ENCODE measurements around the gene KHDC3L.

Gene KHDC3L

GRCh38 chr6:73375216-73375615 is 12.8 kb downstream of the KHDC3L start:
- TF ChIP-seq CEBPB (IDR thresholded peaks at IDR 0.05) (no peak), NFIC (IDR thresholded peaks at IDR 0.05) (no peak), USF1 (IDR thresholded peaks at IDR 0.05) (no peak)

- TF ChIP-seq CREB1 (IDR thresholded peaks at IDR 0.05; ENCODE audit: low read depth), result no peak
Observed at GRCh38 chr6:73377225-73377624, 14.8 kb downstream of the KHDC3L start.

GRCh38 chr6:73382462-73383113 is 20.1 kb downstream of the KHDC3L start:
- no peak for TF ChIP-seq EP300 (IDR thresholded peaks at IDR 0.05; ENCODE audit: borderline replicate concordance)

GRCh38 chr6:73388433-73388799 is 26.0 kb downstream of the KHDC3L start:
- no peak for TF ChIP-seq CREB1 (IDR thresholded peaks at IDR 0.05; ENCODE audit: low read depth)
- TF ChIP-seq USF1 (IDR thresholded peaks at IDR 0.05), result no peak
- no peak for TF ChIP-seq EGR1 (IDR thresholded peaks at IDR 0.05)
- no peak for TF ChIP-seq FOXM1 (IDR thresholded peaks at IDR 0.05; ENCODE audit: borderline replicate concordance, low read depth)

- TF ChIP-seq TCF12 (IDR thresholded peaks at IDR 0.05; ENCODE audit: low read depth) (peak; percentile 63; the same call in 1 of the 2 replicates), FOXM1 (IDR thresholded peaks at IDR 0.05; ENCODE audit: borderline replicate concordance, low read depth) (0 out of 2 replicates have a peak, but pooled peaks have one; percentile 24), NFIC (IDR thresholded peaks at IDR 0.05) (peak; percentile 26; the same call in 1 of the 2 replicates), CREB1 (IDR thresholded peaks at IDR 0.05; ENCODE audit: low read depth) (no peak), MAX (IDR thresholded peaks at IDR 0.05) (peak; percentile 60), TAF1 (IDR thresholded peaks at IDR 0.05; ENCODE audit: low read depth) (peak; percentile 62; the same call in 1 of the 2 replicates), YY1 (IDR thresholded peaks at IDR 0.05; ENCODE audit: low read depth) (peak; percentile 48; the same call in 1 of the 2 replicates), EGR1 (IDR thresholded peaks at IDR 0.05) (no peak), REST (IDR thresholded peaks at IDR 0.05; ENCODE audit: low read depth) (0 out of 2 replicates have a peak, but pooled peaks have one; percentile 8), USF1 (IDR thresholded peaks at IDR 0.05) (no peak), CEBPB (IDR thresholded peaks at IDR 0.05) (no peak), EP300 (IDR thresholded peaks at IDR 0.05; ENCODE audit: borderline replicate concordance) (peak; percentile 42; the same call in 1 of the 2 replicates), TEAD4 (IDR thresholded peaks at IDR 0.05) (peak; percentile 62; the same call in 1 of the 2 replicates), ZBTB7A (IDR thresholded peaks at IDR 0.05; ENCODE audit: low read depth) (no peak), RAD21 (IDR thresholded peaks at IDR 0.05; ENCODE audit: low read depth) (peak; percentile 67)
Observed at GRCh38 chr6:73388800-73389512, 26.5 kb downstream of the KHDC3L start.

- no peak for TF ChIP-seq RAD21 (IDR thresholded peaks at IDR 0.05; ENCODE audit: low read depth)
- no peak for TF ChIP-seq ZBTB7A (IDR thresholded peaks at IDR 0.05; ENCODE audit: low read depth)
- TF ChIP-seq TAF1 (IDR thresholded peaks at IDR 0.05; ENCODE audit: low read depth), result no peak
Observed at GRCh38 chr6:73389854-73390253, 27.4 kb downstream of the KHDC3L start.

- no peak for TF ChIP-seq EGR1 (IDR thresholded peaks at IDR 0.05)
- no peak for TF ChIP-seq CREB1 (IDR thresholded peaks at IDR 0.05; ENCODE audit: low read depth)
- TF ChIP-seq EP300 (IDR thresholded peaks at IDR 0.05; ENCODE audit: borderline replicate concordance), result no peak
- no peak for TF ChIP-seq RAD21 (IDR thresholded peaks at IDR 0.05; ENCODE audit: low read depth)
- TF ChIP-seq ZBTB7A (IDR thresholded peaks at IDR 0.05; ENCODE audit: low read depth), result no peak
- TF ChIP-seq CEBPB (IDR thresholded peaks at IDR 0.05), result no peak
- no peak for TF ChIP-seq TCF12 (IDR thresholded peaks at IDR 0.05; ENCODE audit: low read depth)
- no peak for TF ChIP-seq NFIC (IDR thresholded peaks at IDR 0.05)
- no peak for TF ChIP-seq REST (IDR thresholded peaks at IDR 0.05; ENCODE audit: low read depth)
- no peak for TF ChIP-seq TAF1 (IDR thresholded peaks at IDR 0.05; ENCODE audit: low read depth)
- no peak for TF ChIP-seq FOXM1 (IDR thresholded peaks at IDR 0.05; ENCODE audit: borderline replicate concordance, low read depth)
- TF ChIP-seq YY1 (IDR thresholded peaks at IDR 0.05; ENCODE audit: low read depth), result no peak
- TF ChIP-seq TEAD4 (IDR thresholded peaks at IDR 0.05), result no peak
- no peak for TF ChIP-seq MAX (IDR thresholded peaks at IDR 0.05)
- no peak for TF ChIP-seq USF1 (IDR thresholded peaks at IDR 0.05)
Observed at GRCh38 chr6:73391675-73392074, 29.2 kb downstream of the KHDC3L start.
